Naive thymus-derived CD8-positive, alpha-beta T cell (primary cell): ENCODE data around the gene PLCD1. TPM values are rescaled to one million over a fixed set of nuclear protein-coding genes. Genes with fewer than 3 reads are reported as not detected.

Experiments
- ATAC-seq, 2 donors: fragments of 150-1000 bp; cut with Tn5 transposase in 1 of 2; sonication (Bioruptor Pico), chemical (Tn5 transposase) in 1 of 2; 1 replicate in 1 of 2; 2 replicates in 1 of 2; pipeline ENCODE4 v1.10.0; 2021; ENCODE audit warnings: mild to moderate bottlenecking in 2 of 2, moderate library complexity in 2 of 2
- POLR2A ChIA-PET: fragments of 350-600 bp; sonication (Branson Sonifier 250); formaldehyde crosslinking; loops from one replicate; lab custom pipeline; 2021; ENCODE audit warnings: antibody characterized with exemption; lab: Charles Lee
- DNase-seq, 10 donors: peaks; one replicate each; pipeline versions ENCODE4 v3.0.0 to v3.0.0-alpha.2; 2020 to 2022
- H3K27ac Mint-ChIP-seq, 10 donors: one replicate each; pipeline ENCODE4 v1.8.0; 2020 to 2022; ENCODE audit warnings: mild to moderate bottlenecking in 10 of 10, mixed read lengths in 10 of 10, moderate library complexity in 4 of 10, inconsistent platforms in 1 of 10
- H3K27me3 Mint-ChIP-seq, 5 donors: one replicate each; pipeline ENCODE4 v1.8.0; 2021 to 2022; ENCODE audit warnings: mixed read lengths in 5 of 5
- H3K36me3 Mint-ChIP-seq, 3 donors: one replicate each; pipeline ENCODE4 v1.8.0; 2020 to 2022; ENCODE audit warnings: mixed read lengths in 3 of 3, mild to moderate bottlenecking in 2 of 3, inconsistent platforms in 1 of 3
- H3K4me1 Mint-ChIP-seq, 4 donors: one replicate each; pipeline ENCODE4 v1.8.0; 2021 to 2022; ENCODE audit warnings: mixed read lengths in 4 of 4
- H3K4me3 Mint-ChIP-seq, 10 donors: one replicate each; pipeline ENCODE4 v1.8.0; 2020 to 2022; ENCODE audit warnings: mild to moderate bottlenecking in 10 of 10, mixed read lengths in 10 of 10, moderate library complexity in 6 of 10, inconsistent platforms in 1 of 10
- H3K9me3 Mint-ChIP-seq, 9 donors: one replicate each; pipeline ENCODE4 v1.8.0; 2020 to 2022; ENCODE audit warnings: mixed read lengths in 9 of 9, mild to moderate bottlenecking in 3 of 9, inconsistent platforms in 1 of 9, moderate library complexity in 1 of 9
- polyA plus RNA-seq, 3 donors: library from polyadenylated mRNA; unstranded; fragments of 300-500 nt; fragmentation: Illumina TruSeq; gene quantifications; one replicate each; pipeline ENCODE4 v1.2.3, GENCODE V29; 2021
- total RNA-seq, 8 experiments: library from RNA in 2 of 8; stranded (reverse) in 2 of 8; gene quantifications; one replicate each; pipeline ENCODE4 v1.2.3 and lab custom pipeline; 2021 to 2026

The PLCD1 gene
- total and polyA plus RNA-seq, 5 experiments from 2014 or later, result 11.0 to 42.7 (median 23.0) TPM

- DNase-seq (no peak), ATAC-seq (no peak)
- Mint-ChIP-seq H3K4me3 (no peak overlapping the region), H3K9me3 (peaks cover 0 to 4% (median 0%) of the 10 kb centered on the region in 9 donors), H3K27me3 (no peaks in the 10 kb centered on the region), H3K4me1 (peaks cover 0 to 2% (median 0%) of the 10 kb centered on the region in 4 donors), H3K36me3 (peaks cover 0 to 8% (median 5%) of the 10 kb centered on the region in 3 donors), H3K27ac (no peak overlapping the region)
- POLR2A ChIA-PET, result interaction anchor here (0.7 kb wide), 1 partner anchor 77 kb away, joined by 10 read pairs; no protein-coding TSS in a partner anchor
Observed at GRCh38 chr3:38049358-38050126, 20.1 kb upstream of the PLCD1 start.

GRCh38 chr3:38047896-38048295 lies 18.5 kb upstream of the PLCD1 start:
- Mint-ChIP-seq H3K9me3 (peaks cover 0 to 4% (median 0%) of the 10 kb centered on the region in 9 donors), H3K36me3 (peaks cover 0 to 8% (median 5%) of the 10 kb centered on the region in 3 donors), H3K4me3 (no peak overlapping the region), H3K27ac (no peak overlapping the region), H3K27me3 (no peaks in the 10 kb centered on the region), H3K4me1 (no peaks in the 10 kb centered on the region)
- DNase-seq, result no peak
- POLR2A ChIA-PET, result no interaction called here
- no peak for ATAC-seq

GRCh38 chr3:38046821-38047220 lies 17.4 kb upstream of the PLCD1 start:
- H3K27ac Mint-ChIP-seq, result no peak overlapping the region
- DNase-seq, result no peak
- peaks cover 0 to 8% (median 5%) of the 10 kb centered on the region in 3 donors for H3K36me3 Mint-ChIP-seq
- POLR2A ChIA-PET, result no interaction called here
- H3K9me3 Mint-ChIP-seq, result peaks cover 0 to 3% (median 0%) of the 10 kb centered on the region in 9 donors
- H3K4me1 Mint-ChIP-seq, result peaks cover 0 to 3% (median 0%) of the 10 kb centered on the region in 4 donors
- no peak overlapping the region for H3K4me3 Mint-ChIP-seq
- no peak for ATAC-seq
- H3K27me3 Mint-ChIP-seq, result peaks cover 0 to 1% (median 0%) of the 10 kb centered on the region in 5 donors

GRCh38 chr3:38046027-38046426 lies 16.6 kb upstream of the PLCD1 start:
- no peaks in the 10 kb centered on the region for H3K9me3 Mint-ChIP-seq
- H3K27ac Mint-ChIP-seq, result no peak overlapping the region
- peaks cover 0 to 5% (median 4%) of the 10 kb centered on the region in 3 donors for H3K36me3 Mint-ChIP-seq
- H3K4me1 Mint-ChIP-seq, result peaks cover 0 to 3% (median 0%) of the 10 kb centered on the region in 4 donors
- DNase-seq (no peak), ATAC-seq (no peak)
- H3K4me3 Mint-ChIP-seq, result no peak overlapping the region
- peaks cover 0 to 1% (median 0%) of the 10 kb centered on the region in 5 donors for H3K27me3 Mint-ChIP-seq
- POLR2A ChIA-PET, result no interaction called here

- ATAC-seq (no peak), DNase-seq (no peak)
- Mint-ChIP-seq H3K9me3 (peaks cover 0 to 3% (median 0%) of the 10 kb centered on the region in 9 donors), H3K4me3 (no peak overlapping the region), H3K4me1 (peaks cover 17 to 21% (median 19%) of the 10 kb centered on the region in 4 donors), H3K27me3 (peaks cover 0 to 1% (median 0%) of the 10 kb centered on the region in 5 donors), H3K27ac (no peak overlapping the region), H3K36me3 (peaks cover 0 to 2% (median 1%) of the 10 kb centered on the region in 3 donors)
- POLR2A ChIA-PET, result interaction anchor here (1.2 kb wide), 1 partner anchor 21 kb away, joined by 3 read pairs; no protein-coding TSS in a partner anchor
Observed at GRCh38 chr3:38043486-38043885, 14.0 kb upstream of the PLCD1 start.

GRCh38 chr3:38040401-38040800 lies 11.0 kb upstream of the PLCD1 start:
- POLR2A ChIA-PET, result interaction anchor here (1.8 to 2.2 kb wide), 4 partner anchors 12 to 97 kb away, joined by 5 to 12 read pairs (median 10); partner anchors contain the start of genes ACAA1 and PLCD1
- peaks cover 0 to 2% (median 0%) of the 10 kb centered on the region in 3 donors for H3K36me3 Mint-ChIP-seq
- H3K9me3 Mint-ChIP-seq, result peaks cover 0 to 6% (median 0%) of the 10 kb centered on the region in 9 donors
- no peak for DNase-seq
- peak overlapping the region; percentile 86 to 96 (median 94) for H3K27ac Mint-ChIP-seq
- peak overlapping the region; percentile 69 to 95 (median 86) for H3K4me3 Mint-ChIP-seq
- no peak for ATAC-seq
- H3K4me1 Mint-ChIP-seq, result peaks cover 26 to 33% (median 29%) of the 10 kb centered on the region in 4 donors
- peaks cover 0 to 1% (median 0%) of the 10 kb centered on the region in 5 donors for H3K27me3 Mint-ChIP-seq

GRCh38 chr3:38039899-38040261 lies 10.4 kb upstream of the PLCD1 start:
- H3K4me1 Mint-ChIP-seq, result peaks cover 26 to 33% (median 29%) of the 10 kb centered on the region in 4 donors
- H3K27ac Mint-ChIP-seq, result peak overlapping the region; percentile 86 to 96 (median 94)
- H3K27me3 Mint-ChIP-seq, result peaks cover 0 to 1% (median 0%) of the 10 kb centered on the region in 5 donors
- peak overlapping the region; percentile 69 to 95 (median 86) for H3K4me3 Mint-ChIP-seq
- ATAC-seq (peak; percentile 42 to 57), DNase-seq (peak in 8 of 10 donors; percentile 16 to 70 (median 43))
- H3K9me3 Mint-ChIP-seq, result peaks cover 0 to 6% (median 0%) of the 10 kb centered on the region in 9 donors
- POLR2A ChIA-PET, result interaction anchor here (1.4 to 2.2 kb wide), 5 partner anchors 11 to 125 kb away, joined by 5 to 12 read pairs (median 10); partner anchors contain the start of genes ACAA1, OXSR1 and PLCD1
- peaks cover 0 to 2% (median 0%) of the 10 kb centered on the region in 3 donors for H3K36me3 Mint-ChIP-seq

- peak; percentile 66 to 72 for ATAC-seq
- peaks cover 27 to 33% (median 30%) of the 10 kb centered on the region in 4 donors for H3K4me1 Mint-ChIP-seq
- H3K4me3 Mint-ChIP-seq, result peak within 1 kb of the TSS; percentile 69 to 95 (median 86)
- POLR2A ChIA-PET, result interaction anchor here (1.4 to 2.2 kb wide), 5 partner anchors 10 to 126 kb away, joined by 5 to 12 read pairs (median 10); partner anchors contain the start of genes ACAA1, OXSR1 and PLCD1
- peaks cover 0 to 6% (median 0%) of the 10 kb centered on the region in 9 donors for H3K9me3 Mint-ChIP-seq
- DNase-seq, result peak; percentile 56 to 93 (median 83)
- H3K27ac Mint-ChIP-seq, result peak within 1 kb of the TSS; percentile 86 to 96 (median 94)
- H3K36me3 Mint-ChIP-seq, result peaks cover 0 to 4% (median 0%) of the 10 kb centered on the region in 3 donors
- H3K27me3 Mint-ChIP-seq, result peaks cover 0 to 5% (median 4%) of the 10 kb centered on the region in 5 donors
Observed at GRCh38 chr3:38039101-38039898, 9.9 kb upstream of the PLCD1 start, which contains the start of gene DLEC1. DLEC1 (plus strand) TSS chr3:38039208; CDS start chr3:38039226, 18 bp downstream.

GRCh38 chr3:38038447-38038911 lies 9.0 kb upstream of the PLCD1 start:
- peaks cover 0 to 4% (median 0%) of the 10 kb centered on the region in 3 donors for H3K36me3 Mint-ChIP-seq
- H3K27ac Mint-ChIP-seq, result peak overlapping the region; percentile 86 to 96 (median 94)
- POLR2A ChIA-PET, result interaction anchor here (1.4 to 2.2 kb wide), 4 partner anchors 10 to 127 kb away, joined by 9 to 12 read pairs (median 11); partner anchors contain the start of genes ACAA1, OXSR1 and PLCD1
- DNase-seq (peak in 2 of 10 donors; percentile 17 to 26), ATAC-seq (peak; percentile 43 to 52)
- H3K27me3 Mint-ChIP-seq, result peaks cover 4 to 6% (median 5%) of the 10 kb centered on the region in 5 donors
- peak overlapping the region; percentile 69 to 95 (median 86) for H3K4me3 Mint-ChIP-seq
- peaks cover 27 to 33% (median 30%) of the 10 kb centered on the region in 4 donors for H3K4me1 Mint-ChIP-seq
- H3K9me3 Mint-ChIP-seq, result peaks cover 0 to 6% (median 0%) of the 10 kb centered on the region in 9 donors

GRCh38 chr3:38036906-38037305 lies 7.5 kb upstream of the PLCD1 start:
- H3K27ac Mint-ChIP-seq, result peak overlapping the region in 7 of 10 donors; percentile 1 to 86 (median 57)
- peaks cover 0 to 6% (median 0%) of the 10 kb centered on the region in 9 donors for H3K9me3 Mint-ChIP-seq
- ATAC-seq, result no peak
- no peak overlapping the region for H3K4me3 Mint-ChIP-seq
- POLR2A ChIA-PET, result no interaction called here
- H3K36me3 Mint-ChIP-seq, result peaks cover 0 to 4% (median 0%) of the 10 kb centered on the region in 3 donors
- peaks cover 5 to 15% (median 8%) of the 10 kb centered on the region in 5 donors for H3K27me3 Mint-ChIP-seq
- H3K4me1 Mint-ChIP-seq, result peaks cover 26 to 33% (median 29%) of the 10 kb centered on the region in 4 donors
- no peak for DNase-seq

GRCh38 chr3:38036286-38036685 lies 6.8 kb upstream of the PLCD1 start:
- Mint-ChIP-seq H3K27me3 (peaks cover 7 to 18% (median 8%) of the 10 kb centered on the region in 5 donors), H3K36me3 (peaks cover 0 to 4% (median 0%) of the 10 kb centered on the region in 3 donors), H3K4me1 (peaks cover 26 to 37% (median 33%) of the 10 kb centered on the region in 4 donors), H3K27ac (peak overlapping the region in 6 of 10 donors; percentile 1 to 85 (median 40)), H3K9me3 (peaks cover 0 to 6% (median 0%) of the 10 kb centered on the region in 9 donors), H3K4me3 (no peak overlapping the region)
- ATAC-seq, result no peak
- POLR2A ChIA-PET, result interaction anchor here (0.8 to 1.0 kb wide), 2 partner anchors 10 to 39 kb away, joined by 3 to 5 read pairs; no protein-coding TSS in a partner anchor
- DNase-seq, result no peak
